ENCODE results near the gene TRIM63. TPM values are rescaled to one million over a fixed set of nuclear protein-coding genes. Genes with fewer than 3 reads are reported as not detected.
A peak's percentile ranks its signal among the peaks of the same experiment; 100 is the strongest.

Gene TRIM63
- total and polyA plus RNA-seq, 2 experiments from 2014 or later = 29.4 to 32.8 TPM

- TF ChIP-seq CTCF (IDR thresholded peaks at IDR 0.05; ENCODE audit: low read depth, low read length) = no peak
- Histone ChIP-seq H3K9me3 (ENCODE audit: low read depth) (no peaks in the 10 kb centered on the region), H3K4me1 (ENCODE audit: low read depth) (peaks cover 32% of the 10 kb centered on the region), H3K27ac (no peak overlapping the region), H3K36me3 (no peaks in the 10 kb centered on the region), H3K27me3 (peaks cover 7% of the 10 kb centered on the region), H3K4me3 (no peak overlapping the region)
- no peak for DNase-seq (ENCODE audit: low read depth in 1 of 2, low spot score in 1 of 2)
Observed at GRCh38 chr1:26038904-26039303, 28.5 kb downstream of the TRIM63 start.

GRCh38 chr1:26038477-26038876, 29.0 kb downstream of the TRIM63 start:
- Histone ChIP-seq H3K36me3 (no peaks in the 10 kb centered on the region), H3K4me1 (ENCODE audit: low read depth) (peaks cover 29% of the 10 kb centered on the region), H3K27ac (no peak overlapping the region), H3K4me3 (no peak overlapping the region), H3K9me3 (ENCODE audit: low read depth) (no peaks in the 10 kb centered on the region), H3K27me3 (peaks cover 3% of the 10 kb centered on the region)
- TF ChIP-seq CTCF (IDR thresholded peaks at IDR 0.05; ENCODE audit: low read depth, low read length) = no peak
- DNase-seq (ENCODE audit: low read depth in 1 of 2, low spot score in 1 of 2) = no peak

GRCh38 chr1:26037904-26038303, 29.5 kb downstream of the TRIM63 start:
- no peaks in the 10 kb centered on the region for H3K9me3 ChIP-seq (ENCODE audit: low read depth)
- DNase-seq (ENCODE audit: low read depth in 1 of 2, low spot score in 1 of 2) = no peak
- no peak for TF ChIP-seq CTCF (IDR thresholded peaks at IDR 0.05; ENCODE audit: low read depth, low read length)
- no peak overlapping the region for H3K4me3 ChIP-seq
- H3K4me1 ChIP-seq (ENCODE audit: low read depth) = peaks cover 29% of the 10 kb centered on the region
- no peak overlapping the region for H3K27ac ChIP-seq
- H3K27me3 ChIP-seq = peaks cover 3% of the 10 kb centered on the region
- no peaks in the 10 kb centered on the region for H3K36me3 ChIP-seq

GRCh38 chr1:26036756-26037281, 30.6 kb downstream of the TRIM63 start:
- H3K27ac ChIP-seq = peak overlapping the region; percentile 89
- no peak for TF ChIP-seq CTCF (IDR thresholded peaks at IDR 0.05; ENCODE audit: low read depth, low read length)

GRCh38 chr1:26035959-26036755, 31.3 kb downstream of the TRIM63 start:
- peak overlapping the region; percentile 73 for H3K4me3 ChIP-seq
- H3K36me3 ChIP-seq = no peaks in the 10 kb centered on the region
- TF ChIP-seq CTCF (IDR thresholded peaks at IDR 0.05; ENCODE audit: low read depth, low read length) = peak; percentile 98
- H3K27me3 ChIP-seq = no peaks in the 10 kb centered on the region
- H3K4me1 ChIP-seq (ENCODE audit: low read depth) = peaks cover 29% of the 10 kb centered on the region
- no peaks in the 10 kb centered on the region for H3K9me3 ChIP-seq (ENCODE audit: low read depth)
- peak overlapping the region; percentile 89 for H3K27ac ChIP-seq
- DNase-seq (ENCODE audit: low read depth in 1 of 2, low spot score in 1 of 2) = peak; percentile 75 to 90

More at GRCh38 chr1:26036756-26037281, 30.6 kb downstream of the TRIM63 start:
- Histone ChIP-seq H3K4me1 (ENCODE audit: low read depth) (peaks cover 29% of the 10 kb centered on the region), H3K27me3 (no peaks in the 10 kb centered on the region), H3K4me3 (no peak overlapping the region), H3K36me3 (no peaks in the 10 kb centered on the region), H3K9me3 (ENCODE audit: low read depth) (no peaks in the 10 kb centered on the region)
- no peak for DNase-seq (ENCODE audit: low read depth in 1 of 2, low spot score in 1 of 2)
